SK-N-MC (cell line): Measurements from ENCODE around the gene CHRNA5.
"Not testable (repeated sequence)": the region's sequence is repeated elsewhere in the genome, so short reads cannot be mapped to it uniquely, and the experiment has no call there.

Experiments
- DNase-seq: peaks from one replicate; pipeline ENCODE4 v3.0.0-alpha.2; 2011; ENCODE audit warnings: low read depth, low spot score
- H3K27ac ChIP-seq: fragments of 200-600 bp; sonication (generic); 2 replicates; pipeline ENCODE4 v1.5.1; 2016; ENCODE audit warnings: mixed run types
- H3K36me3 ChIP-seq: fragments of 200-600 bp; sonication (generic); 2 replicates; pipeline ENCODE4 v1.6.1; 2017; ENCODE audit warnings: antibody characterized with exemption, low read length, mixed read lengths; ENCODE audit not compliant: insufficient read depth
- H3K4me3 ChIP-seq: fragments of 200-600 bp; sonication (generic); 2 replicates; pipeline ENCODE4 v1.5.1; 2016
- H3K9ac ChIP-seq: fragments of 200-600 bp; sonication (generic); 2 replicates; pipeline ENCODE4 v1.8.0; 2017; ENCODE audit warnings: mixed run types, mixed read lengths; ENCODE audit not compliant: insufficient read length
- H3K9me3 ChIP-seq: fragments of 200-600 bp; sonication (generic); 2 replicates; pipeline ENCODE4 v1.6.1; 2017; ENCODE audit warnings: low read depth, mild to moderate bottlenecking, antibody characterized with exemption, low read length, moderate library complexity, mixed read lengths
- EZH2 ChIP-seq: fragments of 200-600 bp; sonication (generic); IDR thresholded peaks from one replicate; pipeline ENCODE4 v1.6.1; 2017; ENCODE audit warnings: antibody characterized with exemption
- FOXP2 ChIP-seq: optimal IDR thresholded peaks from 2 replicates; pipeline ENCODE3; 2011; ENCODE audit warnings: mild to moderate bottlenecking, moderate library complexity; ENCODE audit not compliant: insufficient read depth; ENCODE audit errors: extremely low read length, control extremely low read depth
- POLR2AphosphoS5 ChIP-seq: IDR thresholded peaks from 2 replicates; pipeline ENCODE4 v1.6.1; 2012; ENCODE audit warnings: mild to moderate bottlenecking, low read depth, low read length, borderline replicate concordance

Gene CHRNA5

GRCh38 chr15:78565097-78565950 lies at the start of gene CHRNA5:
TSS of gene CHRNA5 (plus strand) at chr15:78565520. CDS start at chr15:78565720, 200 bp downstream.
- TF ChIP-seq EZH2: no peak
- TF ChIP-seq POLR2AphosphoS5: peak; percentile 94
- TF ChIP-seq FOXP2: no peak
- Histone ChIP-seq H3K4me3 (peak within 1 kb of the TSS; percentile 89), H3K9ac (peak within 1 kb of the TSS; percentile 71), H3K27ac (no peak within 1 kb of the TSS), H3K36me3 (no peaks in the 10 kb centered on the region), H3K9me3 (no peaks in the 10 kb centered on the region)
- DNase-seq: peak; percentile 26

GRCh38 chr15:78520035-78520434 lies 45.3 kb upstream of the CHRNA5 start:
- not testable (repeated sequence) for H3K4me3 ChIP-seq, H3K36me3 ChIP-seq, H3K9ac ChIP-seq, H3K27ac ChIP-seq, H3K9me3 ChIP-seq, DNase-seq

GRCh38 chr15:78524230-78524629 lies 41.1 kb upstream of the CHRNA5 start:
- H3K4me3 ChIP-seq: no peak overlapping the region
- no peak overlapping the region for H3K27ac ChIP-seq
- no peaks in the 10 kb centered on the region for H3K9me3 ChIP-seq
- no peaks in the 10 kb centered on the region for H3K36me3 ChIP-seq
- TF ChIP-seq EZH2 (no peak), POLR2AphosphoS5 (no peak), FOXP2 (no peak)
- no peak overlapping the region for H3K9ac ChIP-seq
- DNase-seq: no peak

- no peak overlapping the region for H3K4me3 ChIP-seq
- no peaks in the 10 kb centered on the region for H3K36me3 ChIP-seq
- no peaks in the 10 kb centered on the region for H3K9me3 ChIP-seq
- H3K27ac ChIP-seq: no peak overlapping the region
- H3K9ac ChIP-seq: no peak overlapping the region
- TF ChIP-seq EZH2 (no peak), POLR2AphosphoS5 (no peak), FOXP2 (no peak)
- no peak for DNase-seq
Observed at GRCh38 chr15:78527325-78527724, 38.0 kb upstream of the CHRNA5 start.

- no peaks in the 10 kb centered on the region for H3K9me3 ChIP-seq
- H3K36me3 ChIP-seq: no peaks in the 10 kb centered on the region
- no peak overlapping the region for H3K4me3 ChIP-seq
- TF ChIP-seq EZH2: no peak
- no peak for TF ChIP-seq POLR2AphosphoS5
- no peak for TF ChIP-seq FOXP2
- H3K9ac ChIP-seq: no peak overlapping the region
- DNase-seq: no peak
- no peak overlapping the region for H3K27ac ChIP-seq
Observed at GRCh38 chr15:78533331-78533730, 32.0 kb upstream of the CHRNA5 start.

GRCh38 chr15:78536134-78536533 lies 29.2 kb upstream of the CHRNA5 start:
- Histone ChIP-seq H3K9ac (no peak overlapping the region), H3K9me3 (no peaks in the 10 kb centered on the region), H3K36me3 (no peaks in the 10 kb centered on the region), H3K27ac (no peak overlapping the region), H3K4me3 (no peak overlapping the region)
- no peak for DNase-seq
- no peak for TF ChIP-seq FOXP2
- TF ChIP-seq EZH2: no peak
- no peak for TF ChIP-seq POLR2AphosphoS5

- Histone ChIP-seq H3K27ac (peak overlapping the region; percentile 76), H3K9me3 (no peaks in the 10 kb centered on the region), H3K36me3 (peaks cover 10% of the 10 kb centered on the region), H3K9ac (peak overlapping the region; percentile 52), H3K4me3 (no peak overlapping the region)
- TF ChIP-seq EZH2 (no peak), POLR2AphosphoS5 (no peak), FOXP2 (no peak)
- no peak for DNase-seq
Observed at GRCh38 chr15:78537266-78537905, 27.9 kb upstream of the CHRNA5 start.

GRCh38 chr15:78538358-78538757 lies 27.0 kb upstream of the CHRNA5 start:
- no peak overlapping the region for H3K27ac ChIP-seq
- peaks cover 20% of the 10 kb centered on the region for H3K36me3 ChIP-seq
- no peaks in the 10 kb centered on the region for H3K9me3 ChIP-seq
- H3K9ac ChIP-seq: no peak overlapping the region
- no peak for TF ChIP-seq FOXP2
- TF ChIP-seq EZH2: no peak
- TF ChIP-seq POLR2AphosphoS5: no peak
- DNase-seq: no peak
- no peak overlapping the region for H3K4me3 ChIP-seq

- not testable (repeated sequence) for DNase-seq, H3K9me3 ChIP-seq
- peak overlapping the region; percentile 88 for H3K27ac ChIP-seq
- peaks cover 32% of the 10 kb centered on the region for H3K36me3 ChIP-seq
- peak overlapping the region; percentile 93 for H3K4me3 ChIP-seq
- peak overlapping the region; percentile 97 for H3K9ac ChIP-seq
Observed at GRCh38 chr15:78539464-78540140, 25.7 kb upstream of the CHRNA5 start.
